ENCODE data around the gene CBX8.

DNA sequence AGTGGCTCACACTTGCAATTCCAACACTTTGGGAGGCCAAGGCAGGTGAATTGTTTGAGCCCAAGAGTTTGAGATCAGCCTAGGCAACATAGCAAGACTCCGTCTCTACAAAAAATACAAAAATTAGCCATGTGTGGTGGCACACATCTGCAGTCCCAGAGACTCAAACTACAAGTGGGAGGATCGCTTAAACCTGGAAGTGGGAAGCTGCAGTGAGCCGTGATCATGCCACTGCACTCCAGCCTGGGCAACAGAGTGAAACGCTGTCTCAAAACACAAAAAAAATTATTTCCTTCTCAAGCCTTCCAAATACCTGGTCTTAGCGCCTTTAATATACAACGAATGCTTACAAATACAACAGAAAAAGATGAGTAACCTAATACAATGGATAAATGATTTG lies 38.6 kb downstream of the CBX8 start:
- TF ChIP-seq CTCF (IDR thresholded peaks at IDR 0.05) (no peak), ZFX (IDR thresholded peaks at IDR 0.05; ENCODE audit: borderline replicate concordance) (no peak)

Data from 22Rv1 (cell line).